ENCODE data around the gene BCAP29.

Gene BCAP29

GRCh38 chr7:107582875-107583274 is 2.8 kb downstream of the BCAP29 start:
- DNase-seq: no peak

- DNase-seq: no peak
These were observed 4.7 kb downstream of the BCAP29 start for GRCh38 chr7:107584716-107585115.

GRCh38 chr7:107588529-107589130 is 8.6 kb downstream of the BCAP29 start:
- no peak for DNase-seq

- no peak for DNase-seq
These were observed 11.4 kb downstream of the BCAP29 start for GRCh38 chr7:107591421-107591820.

- no peak for DNase-seq
These were observed 12.4 kb downstream of the BCAP29 start for GRCh38 chr7:107592361-107593024.

- DNase-seq: no peak
These were observed 13.0 kb downstream of the BCAP29 start for GRCh38 chr7:107593025-107593410.

GRCh38 chr7:107594961-107595737 is 15.1 kb downstream of the BCAP29 start:
- DNase-seq: no peak

- no peak for DNase-seq
These were observed 17.0 kb downstream of the BCAP29 start for GRCh38 chr7:107596881-107597581.

GRCh38 chr7:107597582-107597916 is 17.5 kb downstream of the BCAP29 start:
- DNase-seq: no peak

GRCh38 chr7:107597953-107598352 is 17.9 kb downstream of the BCAP29 start:
- DNase-seq: no peak

- no peak for DNase-seq
These were observed 19.2 kb downstream of the BCAP29 start for GRCh38 chr7:107599262-107599661.

GRCh38 chr7:107600816-107601215 is 20.8 kb downstream of the BCAP29 start:
- DNase-seq: no peak

- DNase-seq: no peak
These were observed 25.3 kb downstream of the BCAP29 start for GRCh38 chr7:107605218-107605815.

- DNase-seq: no peak
These were observed 26.3 kb downstream of the BCAP29 start for GRCh38 chr7:107606303-107606702.

GRCh38 chr7:107609811-107610261 is 29.8 kb downstream of the BCAP29 start:
- DNase-seq: no peak

GRCh38 chr7:107610323-107610722 is 30.3 kb downstream of the BCAP29 start:
- no peak for DNase-seq

- no peak for DNase-seq
These were observed 33.4 kb downstream of the BCAP29 start for GRCh38 chr7:107613439-107613838.

GRCh38 chr7:107613948-107614347 is 33.9 kb downstream of the BCAP29 start:
- DNase-seq: no peak

- DNase-seq: no peak
These were observed 34.4 kb downstream of the BCAP29 start for GRCh38 chr7:107614425-107614824.

- no peak for DNase-seq
These were observed 36.0 kb downstream of the BCAP29 start for GRCh38 chr7:107615910-107616680.

GRCh38 chr7:107622429-107622828 is 42.4 kb downstream of the BCAP29 start:
- DNase-seq: no peak

- no peak for DNase-seq
These were observed 42.8 kb downstream of the BCAP29 start for GRCh38 chr7:107622894-107623293.
